HG03196 (cell line): ENCODE results near the gene NUTM2G.
"Not testable (repeated sequence)": the region's sequence is repeated elsewhere in the genome, so short reads cannot be mapped to it uniquely, and the experiment has no call there.

Experiments used
- ATAC-seq: cut with Tn5 transposase; IDR thresholded peaks from one replicate; pipeline ENCODE4 v1.9.1; 2021; ENCODE audit not compliant: unreplicated experiment

NUTM2G gene, protein sequence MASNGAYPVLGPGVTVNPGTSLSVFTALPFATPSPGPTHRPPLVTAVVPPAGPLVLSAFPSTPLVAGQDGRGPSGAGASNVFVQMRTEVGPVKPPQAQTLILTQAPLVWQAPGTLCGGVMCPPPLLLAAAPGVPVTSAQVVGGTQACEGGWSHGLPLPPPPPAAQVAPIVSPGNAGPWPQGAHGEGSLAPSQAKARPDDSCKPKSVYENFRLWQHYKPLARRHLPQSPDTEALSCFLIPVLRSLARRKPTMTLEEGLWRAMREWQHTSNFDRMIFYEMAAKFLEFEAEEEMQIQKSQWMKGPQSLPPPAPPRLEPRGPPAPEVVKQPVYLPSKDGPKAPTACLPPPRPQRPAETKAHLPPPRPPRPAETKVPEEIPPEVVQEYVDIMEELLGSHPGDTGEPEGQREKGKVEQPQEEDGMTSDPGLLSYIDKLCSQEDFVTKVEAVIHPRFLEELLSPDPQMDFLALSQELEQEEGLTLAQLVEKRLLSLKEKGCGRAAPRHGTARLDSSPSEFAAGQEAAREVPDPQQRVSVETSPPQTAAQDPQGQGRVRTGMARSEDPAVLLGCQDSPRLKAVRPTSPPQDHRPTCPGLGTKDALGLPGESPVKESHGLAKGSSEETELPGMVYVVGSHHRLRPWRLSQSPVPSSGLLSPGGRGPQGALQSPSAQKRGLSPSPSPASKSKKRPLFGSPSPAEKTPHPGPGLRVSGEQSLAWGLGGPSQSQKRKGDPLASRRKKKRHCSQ

DNA sequence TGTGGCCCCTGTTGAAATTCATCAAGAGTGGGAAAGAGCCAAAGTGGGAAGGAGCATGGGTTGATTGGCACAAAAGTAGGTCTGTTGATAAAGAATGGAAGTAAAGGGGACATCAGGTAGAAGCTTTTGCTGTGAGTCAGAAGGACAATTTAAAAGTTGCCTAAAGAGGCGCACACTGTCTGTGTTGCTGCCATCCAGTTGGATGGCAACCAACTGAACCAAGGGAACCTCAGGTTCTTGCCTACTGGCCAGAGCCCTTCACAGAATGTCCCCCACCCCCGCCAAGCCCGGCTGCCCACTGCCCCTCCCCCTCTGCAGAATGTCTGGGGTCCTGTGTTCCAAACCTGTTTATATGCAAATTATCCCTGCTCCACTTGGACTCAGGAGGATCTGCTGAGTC, at the start of gene NUTM2G:
TSS of gene NUTM2G (plus strand) at position 301 of the 400 bp plus-strand sequence. CDS start 182 bp downstream, outside the sequence.
- not testable (repeated sequence) for ATAC-seq

DNA sequence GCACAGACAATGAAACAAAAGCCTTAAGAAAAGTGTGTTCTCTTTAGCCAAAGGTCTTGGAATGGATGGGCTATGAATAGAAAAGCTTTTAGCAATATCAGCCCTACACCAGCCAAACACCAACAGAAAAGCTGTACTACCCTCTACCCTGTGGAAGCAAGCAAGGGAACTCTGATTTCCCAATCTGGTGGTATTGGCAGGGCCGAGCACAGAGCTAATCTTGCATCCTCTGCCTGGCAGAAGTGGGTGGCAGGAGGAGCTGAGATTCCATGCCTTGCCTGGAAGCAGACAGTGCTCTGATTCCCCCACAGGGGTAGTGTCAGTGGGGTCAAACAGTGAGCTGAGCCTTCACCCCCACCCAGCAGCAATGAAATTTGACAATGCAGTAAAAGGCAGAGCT, 44.7 kb upstream of the NUTM2G start:
- ATAC-seq = no peak

DNA sequence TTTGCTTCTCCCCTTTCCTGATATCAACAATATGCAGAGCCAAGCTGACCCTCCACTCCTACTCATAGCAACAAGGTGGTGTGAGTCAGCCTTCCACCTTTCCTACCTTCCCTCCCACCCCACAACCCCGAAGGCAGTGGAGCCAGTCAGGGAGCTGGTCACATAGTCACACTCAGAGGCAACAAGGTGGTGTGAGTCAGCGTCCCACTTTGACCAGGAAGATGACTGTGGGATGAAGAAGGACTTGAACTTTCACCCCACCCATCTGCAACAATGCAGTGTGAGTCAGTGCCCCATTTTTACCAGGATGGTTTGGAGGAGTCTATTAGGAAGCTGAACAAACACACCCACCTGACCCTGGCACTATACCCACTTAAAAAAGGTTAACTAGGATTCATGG, 44.2 kb upstream of the NUTM2G start:
- no peak for ATAC-seq

DNA sequence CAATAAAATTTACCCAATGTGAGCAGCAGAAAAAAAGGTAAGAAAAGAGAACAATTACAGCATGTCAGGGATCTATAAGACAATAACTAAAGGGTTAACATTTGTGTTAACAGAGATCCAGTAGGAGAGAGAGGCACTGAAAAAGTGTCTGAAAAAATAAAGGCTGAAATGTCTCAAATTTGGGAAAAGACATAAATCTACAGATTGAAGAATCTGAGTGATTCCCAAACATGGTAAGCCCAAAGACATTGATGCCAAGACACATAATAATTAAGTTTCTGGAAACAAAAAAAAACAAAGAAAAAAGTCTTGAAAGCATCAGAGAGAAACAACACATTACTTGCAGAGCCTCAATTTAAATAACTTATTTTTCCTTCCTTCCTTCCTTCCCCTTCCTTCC, 43.2 kb upstream of the NUTM2G start:
- no peak for ATAC-seq

DNA sequence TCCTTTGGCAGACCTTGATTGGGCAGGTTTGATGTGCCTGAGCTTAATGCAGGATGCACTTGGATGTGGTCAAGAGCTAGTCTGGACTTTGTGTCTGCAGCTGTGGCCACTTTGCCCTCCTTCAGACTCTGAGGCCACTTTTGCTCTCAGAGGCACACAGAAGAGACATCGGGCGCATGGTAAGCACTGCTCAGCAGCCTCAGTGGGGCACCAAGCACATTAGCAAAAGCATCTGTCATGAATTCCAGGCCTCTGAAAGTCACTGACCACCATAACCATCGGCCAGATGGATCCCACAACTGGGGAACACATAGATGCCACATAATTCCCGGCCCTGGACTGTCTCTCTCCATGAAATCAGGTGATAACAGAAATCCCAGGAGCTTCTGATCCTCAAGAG, 40.1 kb upstream of the NUTM2G start:
- no peak for ATAC-seq

DNA sequence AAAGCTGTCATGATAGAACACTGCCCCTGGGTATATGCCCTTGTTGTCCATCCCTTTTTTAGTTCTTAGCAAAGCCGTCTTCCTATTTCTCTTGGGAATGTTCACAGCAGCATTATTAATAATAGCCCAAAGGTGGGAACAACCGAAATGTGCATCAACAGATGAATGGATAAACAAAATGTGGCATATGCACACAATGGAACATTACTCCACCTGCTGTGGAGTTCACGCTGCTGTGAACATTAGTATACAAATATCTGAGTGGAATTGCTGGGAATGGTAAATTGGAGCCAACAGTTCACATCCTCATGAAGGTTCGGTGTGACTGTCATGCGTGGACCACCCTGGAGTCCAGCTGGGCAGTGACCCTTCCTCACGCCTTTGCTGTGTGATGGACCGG, 36.5 kb upstream of the NUTM2G start:
- no peak for ATAC-seq

DNA sequence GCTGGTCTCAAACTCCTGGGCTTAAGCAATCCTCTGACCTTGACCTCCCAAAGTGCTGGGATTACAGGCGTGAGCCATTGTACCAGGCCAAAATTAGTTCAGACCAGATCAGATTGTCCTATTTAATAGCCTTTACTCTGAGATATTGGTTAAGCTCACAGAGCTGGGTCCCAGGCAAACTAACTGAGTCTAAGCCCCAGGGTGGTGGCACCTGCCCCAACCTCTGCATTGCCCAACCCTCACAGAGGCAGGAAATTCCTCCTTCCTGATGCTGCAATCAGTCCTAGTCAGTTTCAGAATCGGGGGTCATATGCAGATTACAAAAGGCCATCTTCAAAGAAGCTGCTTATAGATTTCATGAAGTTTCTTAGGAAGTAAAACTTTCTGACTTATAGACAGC, 28.6 kb upstream of the NUTM2G start:
- ATAC-seq = not testable (repeated sequence)

DNA sequence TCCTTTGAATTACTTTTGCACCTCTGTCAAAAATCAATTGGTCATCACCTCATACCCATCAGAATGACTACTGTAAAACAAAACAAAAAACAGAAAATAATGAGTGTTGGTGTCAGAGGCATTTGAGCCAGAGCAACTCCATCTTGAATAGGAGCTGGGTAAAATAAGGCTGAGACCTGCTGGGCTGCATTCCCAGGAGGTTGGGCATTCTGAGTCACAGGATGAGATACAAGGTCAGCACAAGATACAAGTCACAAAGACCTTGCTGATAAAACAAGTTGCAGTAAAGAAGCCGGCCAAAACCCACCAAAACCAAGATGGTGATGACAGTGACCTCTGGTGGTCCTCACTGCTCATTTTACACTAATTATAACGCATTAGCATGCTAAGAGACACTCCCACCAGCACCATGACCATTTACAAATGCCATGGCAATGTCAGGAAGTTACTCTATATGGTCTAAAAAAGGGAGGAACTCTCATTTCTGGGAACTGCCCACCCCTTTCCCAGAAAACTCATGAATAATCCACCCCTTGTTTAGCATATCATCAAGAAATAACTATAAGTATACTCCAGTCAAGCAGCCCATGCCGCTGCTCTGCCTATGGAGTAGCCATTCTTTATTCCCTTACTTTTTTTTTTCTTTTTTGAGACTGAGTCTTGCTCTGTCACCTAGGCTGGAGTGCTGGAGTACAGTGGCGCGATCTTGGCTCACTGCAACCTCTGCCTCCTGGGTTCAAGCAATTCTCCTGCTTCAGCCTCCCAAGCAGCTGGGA, 23.5 kb upstream of the NUTM2G start:
- ATAC-seq = not testable (repeated sequence)

DNA sequence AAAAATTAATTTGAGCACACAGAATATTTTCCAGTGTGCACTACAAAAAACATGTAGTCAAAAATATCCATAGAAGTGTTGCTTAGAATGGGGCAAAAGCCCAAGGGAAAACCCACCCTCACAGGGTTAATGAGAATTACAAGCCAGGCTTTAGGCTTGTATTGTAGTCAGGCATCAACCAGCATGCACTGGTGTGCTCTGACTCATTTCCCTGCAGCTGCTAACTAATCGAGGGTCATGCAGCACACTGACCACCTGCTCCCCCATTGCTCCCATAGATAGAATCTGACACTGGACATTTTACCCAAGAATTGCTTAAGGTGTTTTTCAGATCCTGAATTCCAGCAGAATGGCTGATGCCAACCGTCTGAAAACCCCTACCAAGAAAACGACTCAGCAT, 20.2 kb upstream of the NUTM2G start:
- not testable (repeated sequence) for ATAC-seq

DNA sequence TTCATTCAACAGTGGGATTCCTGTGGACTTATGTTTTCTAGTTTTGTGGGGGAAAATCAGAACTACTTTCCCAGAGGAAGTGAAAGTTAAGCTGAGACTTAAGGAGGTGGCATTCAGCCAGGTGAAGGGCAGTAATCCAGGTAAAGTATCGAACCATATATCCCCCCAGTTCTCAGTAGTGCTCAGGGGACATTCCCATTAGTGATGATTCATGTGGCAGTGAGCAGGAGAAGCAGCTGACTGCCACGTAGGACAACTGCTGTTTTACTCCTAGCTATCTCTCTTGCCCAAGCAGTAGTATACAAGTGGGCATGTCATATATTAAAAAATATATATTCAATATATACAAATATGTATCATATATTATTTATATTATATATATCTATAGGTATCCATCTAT, 13.1 kb upstream of the NUTM2G start:
- not testable (repeated sequence) for ATAC-seq

DNA sequence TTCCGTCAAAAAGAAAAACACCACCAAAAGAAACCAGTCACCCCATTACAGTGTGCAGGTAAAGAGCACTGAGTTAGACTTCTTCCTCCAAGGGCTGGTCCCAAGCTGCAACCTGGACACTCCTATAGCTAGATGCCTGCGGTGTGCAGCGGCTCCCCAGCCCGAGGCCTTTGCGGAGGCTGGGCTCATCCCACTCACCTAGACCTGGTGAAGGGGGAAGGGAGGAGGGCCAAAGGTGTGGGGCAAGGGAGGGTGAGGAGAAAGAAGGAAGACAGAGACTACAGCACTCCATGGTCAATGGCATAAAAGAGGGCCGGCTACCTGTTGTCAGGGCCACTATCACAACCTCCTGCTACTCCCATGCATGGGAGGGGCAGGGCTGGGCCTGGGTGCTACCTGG, 12.1 kb upstream of the NUTM2G start:
- not testable (repeated sequence) for ATAC-seq

DNA sequence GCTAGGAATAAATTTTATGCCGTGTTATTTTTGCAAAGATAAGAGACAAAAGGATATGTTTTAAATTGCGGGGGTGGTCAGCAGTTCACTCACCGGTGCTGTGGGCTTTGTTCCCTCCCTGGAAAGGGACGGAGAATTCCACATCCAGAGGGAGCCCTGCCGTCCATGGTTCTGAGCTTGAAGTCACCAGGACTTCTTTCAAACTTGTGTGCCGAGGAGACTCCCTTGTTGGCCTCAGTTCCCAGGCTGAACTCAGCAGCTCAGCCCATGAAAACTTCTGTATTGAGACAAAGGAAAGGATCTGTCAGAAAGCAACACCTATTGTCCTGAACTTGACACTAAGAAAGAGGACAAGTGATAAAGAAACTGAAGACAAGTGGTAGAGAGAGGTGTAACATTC, 10.1 kb upstream of the NUTM2G start:
- ATAC-seq = not testable (repeated sequence)

DNA sequence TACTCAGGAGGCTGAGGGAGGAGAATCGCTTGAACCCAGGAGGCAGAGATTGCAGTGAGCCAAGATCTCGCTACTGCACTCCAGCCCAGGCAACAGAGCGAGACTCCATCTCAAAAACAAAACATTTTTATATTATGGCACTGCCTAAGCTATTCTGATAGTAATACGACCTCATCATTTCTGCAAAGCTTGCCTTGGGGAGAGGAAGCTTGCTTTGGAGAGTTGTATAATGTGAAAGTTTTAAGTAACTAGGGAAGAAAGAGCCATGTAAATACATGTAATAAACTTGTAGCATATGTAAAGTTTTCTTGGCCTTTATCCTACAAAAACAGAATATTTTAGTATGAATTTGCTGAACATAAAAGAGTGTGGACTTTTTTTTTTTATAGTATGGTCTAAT, 7.8 kb upstream of the NUTM2G start:
- not testable (repeated sequence) for ATAC-seq

DNA sequence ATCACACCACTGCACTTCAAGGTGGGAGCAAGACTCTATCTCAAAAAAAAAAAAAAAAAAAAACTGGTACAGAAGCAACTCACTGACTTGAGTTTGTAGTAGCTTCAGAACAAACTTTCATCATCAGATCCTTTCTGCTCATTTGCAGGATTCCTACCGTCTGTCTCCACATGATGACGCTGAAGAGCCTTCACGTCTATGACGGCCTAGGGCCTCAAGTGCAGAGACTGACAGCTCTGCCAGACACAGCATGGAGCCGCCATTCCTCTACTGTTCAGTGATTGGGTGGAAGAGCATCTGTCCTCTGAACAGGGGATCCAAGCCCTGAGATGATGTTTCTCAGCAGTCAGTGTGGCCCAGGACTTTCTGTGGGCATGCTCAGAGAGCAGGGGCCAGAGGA, 3.1 kb upstream of the NUTM2G start:
- not testable (repeated sequence) for ATAC-seq

DNA sequence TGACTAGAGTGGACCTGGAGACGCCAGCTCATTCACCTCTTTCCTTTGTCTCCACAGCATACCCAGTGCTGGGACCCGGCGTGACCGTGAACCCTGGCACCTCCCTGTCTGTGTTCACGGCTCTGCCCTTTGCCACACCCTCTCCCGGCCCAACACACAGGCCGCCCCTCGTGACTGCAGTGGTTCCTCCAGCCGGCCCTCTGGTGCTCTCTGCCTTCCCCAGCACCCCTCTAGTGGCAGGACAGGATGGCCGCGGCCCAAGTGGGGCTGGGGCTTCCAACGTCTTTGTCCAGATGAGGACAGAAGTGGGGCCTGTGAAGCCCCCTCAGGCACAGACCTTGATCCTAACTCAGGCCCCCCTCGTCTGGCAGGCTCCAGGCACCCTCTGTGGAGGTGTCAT, 3.0 kb downstream of the NUTM2G start:
- not testable (repeated sequence) for ATAC-seq

DNA sequence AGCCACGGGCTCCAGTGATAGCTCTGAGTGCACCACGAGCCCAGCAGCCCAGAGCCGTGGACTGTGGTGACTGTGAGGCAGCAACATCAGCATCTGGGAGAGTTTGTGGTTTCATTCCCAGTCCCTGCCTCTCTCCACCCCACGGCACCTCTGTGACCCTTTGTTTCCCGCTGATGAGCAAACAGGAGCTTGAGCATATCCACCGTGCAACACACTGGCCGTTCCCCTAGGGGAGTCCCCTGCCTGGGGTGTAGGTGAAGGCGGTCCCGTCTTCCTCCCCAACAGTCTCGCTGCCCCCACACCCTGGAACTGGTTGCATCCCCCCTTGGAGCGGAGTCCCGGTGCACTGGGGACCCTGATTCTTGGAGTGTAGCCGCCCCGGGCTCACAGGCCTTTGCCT, 5.5 kb downstream of the NUTM2G start:
- not testable (repeated sequence) for ATAC-seq

DNA sequence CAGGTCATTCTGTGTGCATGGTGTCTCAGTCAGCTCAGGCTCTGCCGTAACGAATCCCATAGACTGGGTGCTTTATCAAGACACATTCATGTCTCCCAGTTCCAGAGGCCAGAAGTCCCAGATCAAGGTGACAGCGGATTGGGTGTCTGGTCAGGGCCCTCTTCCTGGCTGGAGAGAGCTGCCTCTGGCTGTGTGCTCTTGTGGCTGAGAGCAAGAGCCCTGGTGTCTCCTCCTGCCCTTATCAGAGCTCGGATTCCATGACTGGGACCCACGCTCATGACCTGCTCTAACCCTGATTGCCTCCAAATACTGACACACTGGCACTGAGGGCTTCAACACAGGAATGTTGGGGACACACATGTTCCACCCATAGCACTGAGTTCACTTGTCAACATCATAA, 6.1 kb downstream of the NUTM2G start:
- not testable (repeated sequence) for ATAC-seq

DNA sequence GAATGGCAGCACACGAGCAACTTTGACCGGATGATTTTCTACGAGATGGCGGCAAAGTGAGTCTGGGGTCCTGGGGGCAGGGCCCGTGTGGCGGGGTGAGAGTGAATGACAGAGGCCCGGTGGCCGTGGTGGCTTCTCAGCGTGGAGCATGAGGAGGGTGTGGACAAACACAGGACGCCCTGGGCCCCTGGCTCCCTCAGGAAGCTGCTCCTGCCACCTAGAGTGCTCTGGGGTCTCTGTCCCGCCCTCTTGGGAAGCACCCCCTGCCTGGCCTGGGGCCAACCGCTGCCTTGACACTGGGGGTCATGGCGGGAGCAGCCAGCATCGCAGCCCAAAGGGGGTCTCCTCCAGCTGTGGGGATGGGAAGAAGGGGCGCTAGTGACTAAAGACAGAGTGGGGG, 6.8 kb downstream of the NUTM2G start:
- not testable (repeated sequence) for ATAC-seq

DNA sequence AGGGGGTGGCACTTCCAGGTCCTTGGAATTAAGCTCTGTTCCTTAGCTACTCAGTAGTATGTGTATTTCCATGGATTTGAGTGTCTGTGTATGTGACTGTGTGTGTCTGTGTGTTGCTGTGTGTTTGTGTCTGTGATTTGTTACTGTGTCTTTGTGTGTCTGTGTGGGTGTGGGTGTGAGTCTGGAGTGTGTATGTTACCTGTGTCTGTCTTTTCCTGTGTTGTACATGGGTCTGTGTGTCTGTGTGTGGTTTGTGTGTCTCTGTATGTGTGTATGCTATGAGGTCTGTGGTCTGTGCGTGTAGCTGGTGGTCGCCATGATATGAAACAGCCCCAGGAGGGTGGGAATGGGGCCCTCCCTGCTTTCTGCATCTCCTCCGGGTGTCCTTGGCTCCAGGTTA, 8.8 kb downstream of the NUTM2G start:
- ATAC-seq = not testable (repeated sequence)

DNA sequence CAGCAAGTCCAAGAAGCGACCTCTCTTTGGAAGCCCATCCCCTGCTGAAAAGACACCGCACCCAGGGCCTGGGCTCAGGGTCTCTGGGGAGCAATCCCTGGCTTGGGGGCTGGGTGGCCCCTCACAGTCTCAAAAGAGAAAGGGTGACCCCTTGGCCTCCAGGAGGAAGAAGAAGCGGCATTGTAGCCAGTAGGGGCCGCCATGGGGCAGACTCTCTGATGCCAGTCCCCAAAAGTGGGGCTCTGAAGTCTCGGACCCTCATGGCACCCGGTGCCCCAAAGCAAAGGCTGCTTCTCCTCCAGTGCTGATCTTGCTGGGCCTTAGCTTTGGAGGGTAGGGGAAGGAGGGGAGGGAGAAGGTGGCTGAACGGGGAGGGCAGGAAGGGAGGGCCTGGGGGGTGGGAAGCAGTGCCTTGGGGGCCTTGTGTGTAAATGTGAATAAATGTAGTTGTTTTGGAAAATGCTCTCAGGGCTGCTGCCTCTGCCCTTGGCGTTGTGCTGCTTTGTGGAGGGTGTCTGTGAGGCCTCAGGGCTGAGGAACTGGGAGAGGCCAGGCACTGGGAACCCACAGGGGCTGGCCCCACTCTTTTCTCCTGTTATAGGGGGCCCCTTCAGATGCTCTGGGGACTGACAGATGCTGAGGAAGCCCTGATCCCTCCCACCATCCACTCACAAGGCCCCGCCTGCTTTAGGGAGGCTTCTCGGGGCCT, 10.5 kb downstream of the NUTM2G start:
- ATAC-seq = not testable (repeated sequence)

DNA sequence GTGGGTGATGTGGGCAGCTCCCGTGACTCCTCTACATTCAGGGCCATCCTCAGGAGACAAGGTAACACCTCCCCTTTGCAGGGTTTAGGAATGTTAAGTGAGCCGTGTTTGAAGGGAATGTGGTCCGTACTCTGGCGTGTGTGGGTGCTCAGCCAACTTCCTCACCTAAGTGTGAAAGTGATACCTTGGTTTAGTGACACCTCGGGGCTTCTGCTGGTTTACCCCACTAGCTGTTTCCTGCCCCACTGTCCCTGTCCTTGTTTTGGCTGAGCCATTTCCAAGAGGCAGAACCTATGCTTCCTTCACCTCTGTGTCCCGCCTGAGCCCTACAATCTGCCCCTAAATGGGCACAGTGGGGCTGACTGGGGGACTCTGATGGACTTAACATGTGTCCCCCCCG, 12.3 kb downstream of the NUTM2G start:
- ATAC-seq = not testable (repeated sequence)
